Mesodermal cell (in vitro differentiated cells): ENCODE data around the gene MMP1.

Experiments used
- H3K27ac ChIP-seq: 2 replicates; pipeline ENCODE4 v1.7.0; 2013; ENCODE audit warnings: mild to moderate bottlenecking, low read depth, low read length, moderate library complexity; ENCODE audit not compliant: severe bottlenecking
- H3K36me3 ChIP-seq: 2 replicates; pipeline ENCODE4 v1.7.1; 2013; ENCODE audit warnings: mild to moderate bottlenecking, low read length, moderate library complexity; ENCODE audit not compliant: control insufficient read depth, insufficient read depth
- H3K4me1 ChIP-seq: one replicate; pipeline ENCODE4 v1.7.1; 2013; ENCODE audit warnings: mild to moderate bottlenecking, low read length; ENCODE audit not compliant: insufficient read depth, control insufficient read depth, poor library complexity, severe bottlenecking
- H3K4me3 ChIP-seq: 2 replicates; pipeline ENCODE4 v1.7.0; 2013; ENCODE audit warnings: low read length, control low read depth, mild to moderate bottlenecking; ENCODE audit not compliant: insufficient read depth, poor library complexity, severe bottlenecking; ENCODE audit errors: extremely low read depth
- H3K9me3 ChIP-seq: 2 replicates; pipeline ENCODE4 v1.7.1; 2013; ENCODE audit warnings: mild to moderate bottlenecking, low read length, moderate library complexity; ENCODE audit not compliant: control insufficient read depth
- WGBS, 2 experiments: methylation state at CpG; one replicate each; pipeline ENCODE4 v1.1.5; 2013; ENCODE audit warnings: missing lambda C conversion rate in 2 of 2; ENCODE audit not compliant: insufficient coverage in 2 of 2; 5-methylcytosine and 5-hydroxymethylcytosine counted together

The MMP1 gene

DNA sequence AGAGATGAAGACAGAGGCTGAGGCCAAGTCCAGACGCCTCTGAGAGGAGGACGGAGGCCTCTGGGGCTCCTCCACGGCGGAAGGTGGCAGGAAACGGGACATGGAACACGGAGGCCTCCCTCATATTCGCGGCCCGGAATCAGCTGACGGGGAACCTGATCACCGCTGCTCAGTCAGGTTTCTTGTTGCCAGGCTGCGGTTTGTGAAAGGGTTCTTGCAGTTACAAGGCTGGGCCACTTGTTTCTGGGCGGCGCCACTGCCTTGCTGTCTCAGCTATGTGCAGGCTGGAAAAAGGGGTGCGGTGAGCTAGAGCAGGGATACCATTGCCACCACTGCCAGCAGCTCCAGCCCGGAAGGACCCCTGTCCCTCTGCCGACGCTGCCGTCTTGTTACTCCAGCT is 10.0 kb upstream of the MMP1 start:
- Histone ChIP-seq H3K27ac (no peak overlapping the region), H3K4me3 (no peak overlapping the region), H3K36me3 (no peaks in the 10 kb centered on the region), H3K4me1 (peaks cover 9% of the 10 kb centered on the region), H3K9me3 (peaks cover 5% of the 10 kb centered on the region)
- 77 to 78% methylated on average over 16 of the region's 19 CpGs for WGBS, 2 experiments

- no peaks in the 10 kb centered on the region for H3K36me3 ChIP-seq
- peaks cover 9% of the 10 kb centered on the region for H3K4me1 ChIP-seq
- H3K9me3 ChIP-seq, result peaks cover 5% of the 10 kb centered on the region
- peak overlapping the region; percentile 37 for H3K27ac ChIP-seq
- no CpG with 5 or more reads among the region's 3 CpGs for WGBS, 2 experiments
- H3K4me3 ChIP-seq, result no peak overlapping the region
These were observed 8.3 kb upstream of the MMP1 start for GRCh38 chr11:102806296-102806695.

- Histone ChIP-seq H3K9me3 (no peaks in the 10 kb centered on the region), H3K36me3 (no peaks in the 10 kb centered on the region), H3K27ac (no peak overlapping the region), H3K4me1 (peaks cover 13% of the 10 kb centered on the region), H3K4me3 (no peak overlapping the region)
- 100% methylated on average over 1 of the region's 2 CpGs; no CpG with 5 or more reads in 1 of the 2 experiments for WGBS, 2 experiments
These were observed 4.4 kb upstream of the MMP1 start for GRCh38 chr11:102802341-102802740.

DNA sequence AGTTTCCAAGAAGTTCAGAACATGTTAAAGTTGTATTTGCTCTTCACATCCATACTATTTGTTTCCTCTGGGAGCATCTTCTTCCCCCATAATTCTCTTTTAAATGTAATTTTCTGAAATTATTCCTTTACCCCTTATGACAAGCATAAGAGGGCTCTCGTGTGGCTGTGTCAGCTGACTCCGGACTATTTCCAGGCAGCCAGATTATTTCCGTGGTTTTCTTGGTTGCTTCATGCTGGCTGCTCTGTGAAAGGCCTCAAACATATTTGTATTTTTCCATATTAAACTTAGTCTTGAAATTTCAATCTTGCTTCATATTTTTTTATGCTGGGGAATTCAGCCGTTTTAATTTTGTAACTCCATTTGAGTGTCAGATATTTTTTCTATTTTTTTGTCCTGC is 2.8 kb upstream of the MMP1 start:
- Histone ChIP-seq H3K9me3 (no peaks in the 10 kb centered on the region), H3K4me3 (no peak overlapping the region), H3K4me1 (peaks cover 4% of the 10 kb centered on the region), H3K27ac (no peak overlapping the region), H3K36me3 (no peaks in the 10 kb centered on the region)
- 86 to 90% methylated on average over 3 to 4 of the region's 4 CpGs for WGBS, 2 experiments

GRCh38 chr11:102799681-102800340 is 1.9 kb upstream of the MMP1 start:
- Histone ChIP-seq H3K9me3 (no peaks in the 10 kb centered on the region), H3K4me3 (no peak overlapping the region), H3K4me1 (peaks cover 4% of the 10 kb centered on the region), H3K36me3 (no peaks in the 10 kb centered on the region), H3K27ac (no peak overlapping the region)
- WGBS, 2 experiments, result 91 to 97% methylated on average over 3 to 4 of the region's 6 CpGs

GRCh38 chr11:102794382-102794781 is 3.6 kb downstream of the MMP1 start:
- peaks cover 11% of the 10 kb centered on the region for H3K4me1 ChIP-seq
- no peak overlapping the region for H3K4me3 ChIP-seq
- H3K36me3 ChIP-seq, result no peaks in the 10 kb centered on the region
- H3K27ac ChIP-seq, result no peak overlapping the region
- no peaks in the 10 kb centered on the region for H3K9me3 ChIP-seq

GRCh38 chr11:102793677-102794290 is 4.2 kb downstream of the MMP1 start:
- Histone ChIP-seq H3K36me3 (no peaks in the 10 kb centered on the region), H3K27ac (no peak overlapping the region), H3K4me3 (no peak overlapping the region), H3K4me1 (peaks cover 11% of the 10 kb centered on the region), H3K9me3 (no peaks in the 10 kb centered on the region)
- 82 to 84% methylated on average over 3 to 4 of the region's 6 CpGs for WGBS, 2 experiments

GRCh38 chr11:102792604-102793003 is 5.4 kb downstream of the MMP1 start:
- H3K27ac ChIP-seq, result no peak overlapping the region
- H3K4me3 ChIP-seq, result no peak overlapping the region
- WGBS, 2 experiments, result 92 to 96% methylated on average over 5 of the region's 5 CpGs
- H3K9me3 ChIP-seq, result no peaks in the 10 kb centered on the region
- no peaks in the 10 kb centered on the region for H3K36me3 ChIP-seq
- H3K4me1 ChIP-seq, result peaks cover 9% of the 10 kb centered on the region

- no peaks in the 10 kb centered on the region for H3K9me3 ChIP-seq
- no peaks in the 10 kb centered on the region for H3K36me3 ChIP-seq
- WGBS, 2 experiments, result 93 to 95% methylated on average over 3 of the region's 4 CpGs
- H3K27ac ChIP-seq, result no peak overlapping the region
- H3K4me1 ChIP-seq, result peaks cover 8% of the 10 kb centered on the region
- H3K4me3 ChIP-seq, result no peak overlapping the region
These were observed 6.5 kb downstream of the MMP1 start for GRCh38 chr11:102791271-102792036.

- H3K27ac ChIP-seq, result no peak overlapping the region
- no peaks in the 10 kb centered on the region for H3K9me3 ChIP-seq
- H3K4me1 ChIP-seq, result peaks cover 11% of the 10 kb centered on the region
- 93 to 96% methylated on average over 6 of the region's 8 CpGs for WGBS, 2 experiments
- H3K4me3 ChIP-seq, result no peak overlapping the region
- no peaks in the 10 kb centered on the region for H3K36me3 ChIP-seq
These were observed 9.5 kb downstream of the MMP1 start for GRCh38 chr11:102788334-102788995.
